ENCODE measurements around the gene HPGD.

- TF ChIP-seq SMC3 (IDR thresholded peaks at IDR 0.05; ENCODE audit: low read depth, low read length) (no peak), REST (IDR thresholded peaks at IDR 0.05; ENCODE audit: low read depth, low read length) (no peak), JUND (IDR thresholded peaks at IDR 0.05) (no peak), POLR2AphosphoS5 (IDR thresholded peaks at IDR 0.05; ENCODE audit: low read depth, low read length) (no peak), RCOR1 (IDR thresholded peaks at IDR 0.05; ENCODE audit: low read length) (no peak), USF2 (IDR thresholded peaks at IDR 0.05; ENCODE audit: borderline replicate concordance, low read depth, low read length) (no peak), CTCF (IDR thresholded peaks at IDR 0.05) (no peak), MXI1 (IDR thresholded peaks at IDR 0.05; ENCODE audit: low read depth, low read length) (no peak), MAX (IDR thresholded peaks at IDR 0.05; ENCODE audit: low read depth) (no peak), SIN3A (IDR thresholded peaks at IDR 0.05; ENCODE audit: borderline replicate concordance, low read depth, low read length) (no peak), TAF1 (IDR thresholded peaks at IDR 0.05; ENCODE audit: borderline replicate concordance, low read depth, low read length) (no peak)
Measured at GRCh38 chr4:174550541-174550940, 28.3 kb upstream of the HPGD start.

All from SK-N-SH (cell line).